Right renal cortex interstitium (tissue), 3 donors: Measurements from ENCODE around the gene APOO. TPM values are rescaled to one million over a fixed set of nuclear protein-coding genes. Genes with fewer than 3 reads are reported as not detected.

Source experiments
- DNase-seq, 3 donors: peaks; one replicate each; pipeline ENCODE4 v3.0.0-alpha.2; 2013; ENCODE audit warnings: low read depth in 3 of 3, low spot score in 2 of 3
- polyA plus RNA-seq, 3 donors: library from polyadenylated mRNA; unstranded; fragments of 120-200 nt; gene quantifications; one replicate each; pipeline ENCODE4 v1.2.1, GENCODE V29; 2013; ENCODE audit not compliant: insufficient read length in 3 of 3

Gene APOO
- polyA plus RNA-seq, 3 donors: 38.6 to 44.8 (median 43.8) TPM

GRCh38 chrX:23822397-23822796 is 85.3 kb downstream of the APOO start:
- DNase-seq: no peak

GRCh38 chrX:23821847-23822246 is 85.9 kb downstream of the APOO start:
- DNase-seq: no peak

- DNase-seq: no peak
These were observed 87.4 kb downstream of the APOO start for GRCh38 chrX:23820235-23820782.

GRCh38 chrX:23819385-23820234 is 88.1 kb downstream of the APOO start:
- DNase-seq: no peak

DNA sequence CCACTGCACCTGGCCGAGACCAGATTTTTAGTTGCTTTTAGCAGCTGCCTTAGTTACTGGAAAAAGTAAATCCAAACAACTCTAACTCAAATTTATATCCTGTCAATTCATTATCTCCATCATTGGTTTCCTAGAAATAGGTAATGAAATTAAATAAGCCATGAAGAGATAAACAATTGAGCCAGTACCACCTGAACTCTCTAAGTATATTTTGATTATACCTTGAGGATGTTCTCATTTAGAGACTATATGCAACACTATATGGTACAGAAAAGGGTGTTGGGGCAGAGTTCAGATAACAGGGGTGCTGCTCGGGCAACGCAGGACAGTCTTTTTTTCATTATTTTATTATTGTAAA is 89.8 kb downstream of the APOO start:
- DNase-seq: no peak

DNA sequence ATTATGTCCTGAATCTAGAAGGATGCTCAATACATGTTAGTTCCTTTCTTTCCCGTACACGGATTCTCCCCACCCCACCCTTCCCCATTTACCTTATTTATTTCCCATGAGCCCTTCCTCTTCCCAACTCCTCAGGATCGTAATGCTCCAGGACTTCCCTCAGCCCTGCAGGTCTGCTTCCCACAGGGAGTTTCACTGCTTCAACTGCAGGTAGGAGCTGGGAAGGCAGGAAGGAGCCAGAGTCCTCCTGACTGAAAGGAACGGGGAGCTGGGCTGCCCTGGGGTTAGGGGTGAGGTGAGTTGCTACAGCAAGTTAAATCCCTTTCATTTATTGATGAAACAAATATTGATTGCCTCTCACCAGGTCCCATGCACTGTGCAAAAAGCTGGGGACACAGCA is 91.6 kb downstream of the APOO start:
- no peak for DNase-seq

GRCh38 chrX:23815376-23815775 is 92.4 kb downstream of the APOO start:
- no peak for DNase-seq

- no peak for DNase-seq
These were observed 93.9 kb downstream of the APOO start for GRCh38 chrX:23813808-23814207.

DNA sequence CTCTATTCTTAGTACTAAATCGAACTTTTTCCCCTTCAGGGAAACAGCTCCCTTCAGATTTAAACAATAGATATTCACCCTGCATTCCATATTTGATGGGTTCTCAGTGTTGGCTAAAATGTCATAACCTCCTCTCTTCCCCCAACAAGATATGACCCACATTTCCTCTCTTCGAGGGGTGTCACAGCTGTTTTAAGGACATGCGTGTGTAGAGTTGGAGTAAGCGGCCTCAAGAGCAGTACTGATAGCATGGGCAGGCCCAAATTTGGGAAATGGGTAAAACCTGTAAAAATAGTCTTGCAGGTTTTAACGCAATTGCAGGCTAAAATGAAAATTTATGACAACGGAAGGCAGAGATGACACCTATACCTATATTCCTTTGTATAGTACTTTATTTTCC is 96.1 kb downstream of the APOO start:
- DNase-seq: no peak

GRCh38 chrX:23811108-23811651 is 96.6 kb downstream of the APOO start:
- no peak for DNase-seq

GRCh38 chrX:23810279-23810678 is 97.5 kb downstream of the APOO start:
- no peak for DNase-seq

DNA sequence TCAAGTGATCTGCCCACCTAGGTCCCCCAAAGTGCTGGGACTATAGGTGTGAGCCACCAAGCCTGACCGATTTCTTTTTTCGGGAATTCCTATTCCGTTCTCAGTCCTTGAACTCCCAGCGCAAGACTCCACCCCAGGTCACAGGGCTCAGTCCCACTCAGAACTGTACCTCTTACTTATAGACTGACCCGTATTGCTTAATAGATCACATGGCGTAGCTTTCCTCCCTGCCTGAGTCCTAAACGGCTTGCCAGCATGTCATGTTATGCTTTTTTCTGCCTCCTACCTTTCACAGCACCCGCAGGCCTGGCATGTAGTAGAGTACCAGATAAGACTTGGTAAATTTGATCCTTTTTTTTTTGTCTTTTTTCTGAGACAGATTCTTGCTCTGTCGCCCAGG is 102.3 kb downstream of the APOO start:
- no peak for DNase-seq

DNA sequence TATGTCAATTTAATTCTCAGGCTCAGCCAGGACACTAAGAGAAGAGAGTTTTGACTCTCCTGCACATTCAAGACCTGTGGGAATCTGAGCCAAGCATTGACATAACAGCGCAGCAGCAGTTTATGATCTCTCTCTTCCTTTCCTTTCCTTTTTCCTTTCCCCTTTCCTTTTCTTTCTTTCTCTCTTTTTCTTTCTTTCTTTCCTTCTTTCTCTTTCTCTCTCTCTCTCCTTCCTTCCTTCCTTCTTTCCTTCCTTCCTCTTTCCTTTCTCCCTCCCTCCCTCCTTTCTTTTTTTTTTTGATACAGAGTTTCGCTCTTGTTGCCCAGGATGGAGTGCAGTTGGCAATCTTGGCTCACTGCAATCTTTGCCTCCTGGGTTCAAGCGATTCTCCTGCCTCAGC is 103.2 kb downstream of the APOO start:
- no peak for DNase-seq

DNA sequence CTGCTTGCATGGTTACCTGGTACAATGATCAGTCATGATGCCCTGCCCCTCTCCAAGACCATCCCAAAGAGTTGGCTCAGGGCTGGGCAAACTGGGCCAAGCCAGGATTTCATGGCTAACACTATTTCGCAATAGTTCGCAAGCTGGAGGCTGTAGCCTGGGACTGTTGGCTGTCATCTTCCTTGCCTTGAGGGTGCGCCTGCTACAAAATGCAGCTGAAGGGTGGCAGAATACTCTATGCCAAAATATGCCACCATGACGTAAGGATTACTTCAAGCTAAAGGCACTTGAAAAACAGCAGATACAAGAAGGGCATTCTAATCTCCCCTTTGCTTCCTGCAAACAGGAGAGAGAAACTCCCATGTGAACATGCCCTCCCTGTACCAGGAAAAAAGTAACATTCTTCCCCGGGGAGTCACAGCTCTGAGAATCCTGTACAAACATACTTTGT is 103.8 kb downstream of the APOO start:
- DNase-seq: no peak

DNA sequence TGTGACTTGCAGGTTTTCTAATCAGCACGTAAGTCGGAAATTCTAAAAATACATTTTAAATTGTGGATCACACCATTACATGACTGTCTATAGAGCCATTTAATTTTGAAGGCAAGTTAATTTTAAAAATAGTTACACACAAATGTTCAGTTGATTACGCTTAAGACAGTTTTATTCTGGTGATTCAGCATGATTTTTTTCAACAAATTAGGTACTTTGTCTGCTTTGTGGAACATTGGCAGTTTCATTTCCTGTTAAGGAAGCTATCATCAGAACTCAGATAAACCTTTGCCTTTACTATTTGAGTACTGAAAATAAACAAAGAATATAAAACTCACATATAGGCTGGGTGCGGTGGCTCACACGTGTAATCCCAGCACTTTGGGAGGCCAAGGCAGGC is 105.3 kb downstream of the APOO start:
- DNase-seq: no peak

GRCh38 chrX:23799469-23800065 is 108.2 kb downstream of the APOO start:
- DNase-seq: no peak

DNA sequence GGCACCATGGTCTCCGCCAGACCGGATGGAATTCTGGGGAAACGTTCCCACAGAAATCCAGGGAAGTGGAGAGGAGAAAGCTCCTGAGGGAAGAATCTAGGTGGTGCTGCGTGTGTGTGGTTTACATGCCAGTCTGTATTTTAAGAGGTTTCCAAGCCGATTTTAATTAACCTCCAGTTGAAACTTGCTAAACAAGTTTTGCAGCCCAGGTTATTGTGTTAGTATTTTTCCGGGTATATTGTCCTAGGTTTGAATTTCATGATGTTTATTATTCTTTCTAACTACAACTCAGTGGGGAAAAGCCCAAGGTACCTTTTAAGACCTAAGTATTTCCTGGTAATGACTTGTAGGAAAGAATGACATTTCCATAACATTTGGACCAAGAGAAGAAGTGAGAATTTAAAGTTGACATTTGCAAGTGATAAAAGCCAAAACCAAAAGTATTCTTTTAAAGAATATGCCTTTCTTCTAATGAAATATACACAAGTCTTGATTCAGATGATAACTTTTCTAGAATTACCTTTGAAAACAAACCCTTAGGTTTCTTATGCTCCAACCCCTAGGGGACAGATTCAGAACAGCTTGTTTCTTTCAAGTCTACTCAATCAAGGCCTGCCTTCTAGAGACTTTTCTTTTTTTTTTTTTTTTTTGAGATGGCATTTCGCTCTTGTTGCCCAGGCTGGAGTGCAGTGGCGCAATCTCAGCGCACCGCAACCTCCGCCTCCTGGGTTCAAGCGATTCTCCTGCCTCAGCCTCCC is 110.2 kb downstream of the APOO start:
- DNase-seq: no peak

GRCh38 chrX:23795221-23795620 is 112.5 kb downstream of the APOO start:
- DNase-seq: no peak

DNA sequence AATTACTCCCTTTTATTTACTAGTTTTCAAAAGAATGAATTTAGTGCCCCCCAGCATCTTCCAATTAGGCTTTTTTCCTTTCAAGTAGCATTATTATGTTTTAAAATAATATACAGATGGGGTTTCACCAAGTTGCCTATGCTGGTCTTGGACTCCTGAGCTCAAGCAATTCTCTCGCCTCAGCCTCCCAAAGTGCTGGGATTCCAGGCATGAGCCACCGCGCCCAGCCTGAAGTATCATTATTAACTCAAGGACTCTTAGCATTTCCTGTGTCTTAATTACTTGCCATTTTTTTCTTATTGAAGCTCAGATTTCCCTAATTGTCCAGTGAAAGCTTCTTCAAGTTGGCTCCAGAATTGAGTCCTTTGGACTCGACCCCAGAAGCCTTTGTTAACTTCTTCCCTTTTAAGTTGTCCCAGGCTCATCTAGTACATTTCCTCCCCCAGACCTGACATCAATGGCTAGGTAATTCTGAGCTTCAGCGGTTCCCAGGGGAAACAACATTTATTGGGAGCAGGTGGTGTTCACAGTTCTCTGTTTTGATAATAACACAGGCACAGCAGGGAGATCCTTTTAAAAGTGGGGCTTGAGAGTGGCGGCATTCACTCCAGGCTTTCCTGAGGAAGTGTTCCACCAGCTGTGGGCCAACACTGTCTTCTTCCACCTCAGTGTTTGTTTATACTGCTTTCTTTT is 114.7 kb downstream of the APOO start:
- DNase-seq: no peak

DNA sequence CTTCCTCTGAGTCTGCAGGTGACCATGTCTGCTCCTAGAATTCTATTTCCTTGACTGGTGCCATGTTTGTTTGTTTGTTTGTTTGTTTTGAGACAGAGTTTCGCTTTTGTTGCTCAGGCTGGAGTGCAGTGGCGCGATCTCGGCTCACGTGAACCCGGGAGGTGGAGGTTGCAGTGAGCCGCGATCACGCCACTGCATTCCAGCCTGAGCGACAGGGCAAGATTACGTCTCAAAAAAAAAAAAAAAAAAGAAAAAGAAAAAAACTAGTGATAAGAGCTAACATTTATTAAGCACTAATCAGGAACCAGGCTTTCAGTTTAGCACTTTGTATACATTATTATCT is 117.6 kb downstream of the APOO start:
- DNase-seq: no peak
